Neuronal stem cell (in vitro differentiated cells): ENCODE data around the gene DTX1.

Experiments used
- DNase-seq: peaks from one replicate; pipeline ENCODE4 v3.0.0-alpha.2; 2013; ENCODE audit warnings: low spot score
- H2AFZ ChIP-seq: one replicate; pipeline ENCODE4 v1.6.1; 2013; ENCODE audit warnings: mild to moderate bottlenecking, low read length, inconsistent platforms
- H2AK5ac ChIP-seq: 2 replicates; pipeline ENCODE4 v1.6.1; 2013; ENCODE audit warnings: low read depth, mild to moderate bottlenecking, inconsistent platforms, low read length, moderate library complexity, mixed read lengths
- H2BK120ac ChIP-seq: 2 replicates; pipeline ENCODE4 v1.6.1; 2013; ENCODE audit warnings: low read depth, mild to moderate bottlenecking, inconsistent platforms, low read length, moderate library complexity, mixed read lengths
- H2BK12ac ChIP-seq: one replicate; pipeline ENCODE4 v1.6.1; 2013; ENCODE audit warnings: low read length, inconsistent platforms
- H2BK15ac ChIP-seq: 2 replicates; pipeline ENCODE4 v1.6.1; 2013; ENCODE audit warnings: mild to moderate bottlenecking, low read length, inconsistent platforms, mixed read lengths
- H2BK5ac ChIP-seq: one replicate; pipeline ENCODE4 v1.6.1; 2013; ENCODE audit warnings: inconsistent platforms, mild to moderate bottlenecking, low read length, moderate library complexity
- H3K14ac ChIP-seq: one replicate; pipeline ENCODE4 v1.6.1; 2013; ENCODE audit warnings: low read length, inconsistent platforms
- H3K18ac ChIP-seq: 2 replicates; pipeline ENCODE4 v1.6.1; 2013; ENCODE audit warnings: low read length, inconsistent platforms
- H3K23ac ChIP-seq: 2 replicates; pipeline ENCODE4 v1.6.1; 2013; ENCODE audit warnings: low read depth, mild to moderate bottlenecking, mixed read lengths, low read length, inconsistent platforms; ENCODE audit not compliant: poor library complexity
- H3K27ac ChIP-seq: replicated peaks from 3 replicates; pipeline ENCODE4 v1.5.1; 2013; ENCODE audit warnings: low read length, inconsistent platforms
- H3K27me3 ChIP-seq, 3 experiments: 2 replicates each; pipeline ENCODE4 v1.6.1; 2013; ENCODE audit warnings: low read length in 3 of 3, mild to moderate bottlenecking in 2 of 3, inconsistent platforms in 1 of 3, low read depth in 1 of 3, mixed read lengths in 1 of 3, moderate library complexity in 1 of 3; ENCODE audit not compliant: control insufficient read depth in 3 of 3, insufficient read depth in 3 of 3
- H3K36me3 ChIP-seq, 2 donors: replicated peaks in 1 of 2; 2 replicates each; pipeline ENCODE4 v1.6.1; 2013; ENCODE audit warnings: low read length in 2 of 2; ENCODE audit not compliant: control insufficient read depth in 2 of 2, insufficient read depth in 2 of 2
- H3K4ac ChIP-seq: 2 replicates; pipeline ENCODE4 v1.6.1; 2013; ENCODE audit warnings: inconsistent platforms, mild to moderate bottlenecking, low read length, moderate library complexity
- H3K4me1 ChIP-seq, 2 donors: 1 replicate in 1 of 2; 2 replicates in 1 of 2; pipeline ENCODE4 v1.6.1; 2013; ENCODE audit warnings: low read length in 2 of 2, low read depth in 1 of 2; ENCODE audit not compliant: control insufficient read depth in 2 of 2, insufficient read depth in 1 of 2
- H3K4me2 ChIP-seq: one replicate; pipeline ENCODE4 v1.6.1; 2013; ENCODE audit warnings: mild to moderate bottlenecking, low read length, inconsistent platforms; ENCODE audit not compliant: insufficient read depth, poor library complexity, severe bottlenecking
- H3K4me3 ChIP-seq, 2 donors: 2 replicates each; pipeline ENCODE4 v1.5.1; 2013; ENCODE audit warnings: low read length in 2 of 2, mild to moderate bottlenecking in 2 of 2, inconsistent platforms in 1 of 2, moderate library complexity in 1 of 2
- H3K79me1 ChIP-seq: one replicate; pipeline ENCODE4 v1.6.1; 2013; ENCODE audit warnings: low read depth, mild to moderate bottlenecking, inconsistent platforms, low read length, moderate library complexity
- H3K9ac ChIP-seq: one replicate; pipeline ENCODE4 v1.6.1; 2013; ENCODE audit warnings: mild to moderate bottlenecking, low read depth, low read length, inconsistent platforms; ENCODE audit not compliant: poor library complexity
- H3K9me3 ChIP-seq, 2 donors: replicated peaks in 1 of 2; 2 replicates each; pipeline versions ENCODE3 to v1.6.1; 2013; ENCODE audit warnings: low read length in 2 of 2, mild to moderate bottlenecking in 2 of 2, inconsistent platforms in 1 of 2, low read depth in 1 of 2, mixed read lengths in 1 of 2, moderate library complexity in 1 of 2; ENCODE audit not compliant: control insufficient read depth in 2 of 2, insufficient read depth in 1 of 2
- H4K8ac ChIP-seq: one replicate; pipeline ENCODE4 v1.6.1; 2013; ENCODE audit warnings: low read depth, mild to moderate bottlenecking, inconsistent platforms, low read length, moderate library complexity
- H4K91ac ChIP-seq: one replicate; pipeline ENCODE4 v1.6.1; 2013; ENCODE audit warnings: low read length, low read depth, mild to moderate bottlenecking, inconsistent platforms; ENCODE audit not compliant: poor library complexity
- WGBS, 2 donors: extraction: QIAGEN DNeasy Blood & Tissue Kit; methylation state at CpG; one replicate each; pipeline ENCODE4 v1.1.7; 2013; ENCODE audit warnings: missing lambda C conversion rate in 2 of 2, mixed read lengths in 1 of 2; ENCODE audit not compliant: insufficient read length in 2 of 2, insufficient replicate concordance in 1 of 2; ENCODE audit errors: extremely low coverage in 2 of 2; 5-methylcytosine and 5-hydroxymethylcytosine counted together

DTX1 gene

DNA sequence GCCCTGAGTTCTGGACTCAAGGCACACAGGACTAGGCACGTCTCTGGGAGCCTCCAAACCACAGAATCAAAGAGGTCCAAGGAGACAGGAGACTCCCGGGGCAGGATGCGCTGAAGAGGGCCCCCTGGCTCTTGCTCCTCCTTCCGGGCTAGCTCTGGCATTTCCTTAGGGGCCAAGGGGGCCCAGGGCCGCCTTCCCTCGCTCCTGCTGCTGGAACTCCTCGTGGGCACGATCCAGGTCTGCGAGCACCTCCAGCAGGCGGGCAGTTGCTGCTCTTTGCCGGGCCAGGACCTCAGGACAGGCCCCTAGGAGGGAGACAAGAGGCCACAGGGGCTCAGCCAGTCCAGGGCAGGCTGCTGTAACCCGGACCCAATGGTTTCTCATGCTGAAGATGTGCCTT, 43.2 kb downstream of the DTX1 start:
- Histone ChIP-seq H3K18ac (no peak overlapping the region), H3K9ac (no peak overlapping the region), H3K4me1 (peaks cover 8 to 11% of the 10 kb centered on the region in 2 donors), H3K4me2 (no peak overlapping the region), H4K91ac (no peak overlapping the region), H2BK15ac (no peak overlapping the region), H2AFZ (no peak overlapping the region), H3K23ac (no peak overlapping the region), H2BK12ac (no peak overlapping the region), H2BK5ac (no peak overlapping the region), H3K27ac (no peak overlapping the region), H4K8ac (no peak overlapping the region), H3K14ac (no peak overlapping the region), H2BK120ac (no peak overlapping the region), H2AK5ac (no peak overlapping the region), H3K4ac (no peak overlapping the region), H3K27me3 (peaks cover 0 to 12% (median 0%) of the 10 kb centered on the region in 3 experiments), H3K36me3 (no peaks in the 10 kb centered on the region), H3K79me1 (peaks cover under 1% of the 10 kb centered on the region), H3K4me3 (no peak overlapping the region), H3K9me3 (no peaks in the 10 kb centered on the region)
- no CpG with 5 or more reads among the region's 12 CpGs for WGBS, 2 donors
- DNase-seq, result no peak

DNA sequence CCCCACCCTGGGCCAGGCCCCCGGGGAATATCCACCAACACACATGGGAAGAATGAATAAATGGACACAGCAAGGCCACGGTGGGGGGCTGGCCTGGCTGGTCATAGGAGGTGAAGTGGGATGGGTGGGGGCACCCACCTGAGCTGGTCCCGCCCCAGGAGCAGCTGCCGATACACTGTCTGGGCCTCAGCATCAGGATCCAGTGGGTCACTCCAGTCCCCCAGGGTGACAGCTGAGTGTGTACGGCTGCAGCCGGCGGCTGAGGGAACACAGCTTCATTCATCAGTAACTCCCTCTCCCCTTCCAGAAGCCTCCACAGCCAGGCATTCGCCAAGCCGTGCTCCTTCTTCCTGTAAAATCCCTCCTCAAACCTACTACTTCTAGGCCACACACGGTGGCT, 45.2 kb downstream of the DTX1 start:
- Histone ChIP-seq H3K36me3 (no peaks in the 10 kb centered on the region), H2BK15ac (no peak overlapping the region), H3K23ac (no peak overlapping the region), H3K4me2 (no peak overlapping the region), H2AK5ac (no peak overlapping the region), H3K79me1 (no peaks in the 10 kb centered on the region), H3K9ac (no peak overlapping the region), H2BK5ac (no peak overlapping the region), H2BK120ac (no peak overlapping the region), H2BK12ac (no peak overlapping the region), H3K18ac (peak overlapping the region; percentile 33), H3K4me1 (peaks cover 8 to 13% of the 10 kb centered on the region in 2 donors), H4K91ac (no peak overlapping the region), H3K27ac (no peak overlapping the region), H3K9me3 (no peaks in the 10 kb centered on the region), H3K27me3 (peaks cover 0 to 23% (median 0%) of the 10 kb centered on the region in 3 experiments), H4K8ac (no peak overlapping the region), H3K4me3 (no peak overlapping the region), H2AFZ (no peak overlapping the region), H3K14ac (no peak overlapping the region), H3K4ac (no peak overlapping the region)
- DNase-seq, result no peak
- no CpG with 5 or more reads among the region's 10 CpGs for WGBS, 2 donors

DNA sequence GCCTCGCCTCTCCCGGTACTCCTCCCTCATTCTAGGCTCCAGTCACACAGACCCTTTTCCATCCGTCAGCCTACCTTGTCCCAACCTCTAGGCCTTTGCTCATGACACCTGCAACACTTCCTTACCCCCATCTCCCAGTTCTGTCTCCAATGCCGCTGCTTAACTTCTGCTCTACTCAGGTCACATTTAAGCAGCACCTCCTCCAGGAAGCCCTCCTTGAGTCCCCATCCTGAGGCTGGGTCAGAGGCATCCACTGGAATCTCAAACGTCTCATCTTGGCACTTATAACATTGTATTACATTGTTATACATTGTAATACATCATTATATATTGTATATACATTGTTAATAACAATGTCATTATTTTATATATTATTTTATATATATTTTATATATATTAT, 46.3 kb downstream of the DTX1 start:
- Histone ChIP-seq H3K4me3 (peak overlapping the region in 1 of 2 donors; percentile 54), H3K18ac (no peak overlapping the region), H4K8ac (no peak overlapping the region), H3K4me1 (peaks cover 4 to 9% of the 10 kb centered on the region in 2 donors), H2BK5ac (no peak overlapping the region), H3K36me3 (no peaks in the 10 kb centered on the region), H2BK12ac (no peak overlapping the region), H3K14ac (no peak overlapping the region), H2AFZ (no peak overlapping the region), H4K91ac (no peak overlapping the region), H3K79me1 (no peaks in the 10 kb centered on the region), H2BK15ac (no peak overlapping the region), H3K4ac (no peak overlapping the region), H2BK120ac (no peak overlapping the region), H3K9me3 (no peaks in the 10 kb centered on the region), H3K4me2 (no peak overlapping the region), H3K27me3 (peaks cover 0 to 23% (median 0%) of the 10 kb centered on the region in 3 experiments), H3K9ac (no peak overlapping the region), H3K23ac (no peak overlapping the region), H3K27ac (no peak overlapping the region), H2AK5ac (no peak overlapping the region)
- no peak for DNase-seq
- no CpG with 5 or more reads among the region's 5 CpGs for WGBS, 2 donors

DNA sequence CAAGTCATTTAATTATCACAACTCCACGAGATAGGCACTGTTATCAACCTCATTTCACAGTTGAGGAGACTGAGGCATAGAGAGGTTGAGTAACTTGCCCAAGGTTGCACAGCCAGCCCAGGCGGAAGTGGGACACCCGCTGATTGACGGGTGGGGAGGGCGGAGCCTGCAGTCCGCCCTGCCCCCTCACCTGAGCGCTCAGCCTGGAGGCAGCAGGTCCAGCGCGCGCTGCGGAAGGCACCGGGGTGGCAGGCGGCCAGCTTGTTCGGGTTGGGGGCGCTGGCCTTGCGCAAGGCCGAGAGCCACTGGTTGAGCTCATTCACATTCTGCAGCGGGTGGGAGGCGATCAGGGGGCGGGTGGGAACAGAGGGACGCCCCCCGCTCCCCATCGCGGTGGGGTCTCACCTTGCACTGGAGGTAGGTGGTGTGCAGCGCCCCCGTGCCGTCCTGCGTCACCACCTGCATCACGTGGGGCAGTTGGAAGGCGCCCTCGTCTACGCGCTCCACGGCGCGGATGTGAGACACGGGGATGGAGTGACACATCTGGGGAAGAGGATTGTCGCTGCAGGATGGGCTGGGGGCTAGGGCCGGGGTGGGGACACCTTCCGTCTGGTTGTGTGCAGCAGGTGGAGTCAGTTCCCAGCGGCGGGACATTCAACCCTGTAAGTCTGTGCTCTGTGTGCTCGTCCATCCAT, 47.4 kb downstream of the DTX1 start:
- Histone ChIP-seq H3K9ac (peak overlapping the region; percentile 7), H2AK5ac (no peak overlapping the region), H3K14ac (no peak overlapping the region), H3K27me3 (peaks cover 0 to 23% (median 0%) of the 10 kb centered on the region in 3 experiments), H3K23ac (peak overlapping the region; percentile 87), H4K8ac (no peak overlapping the region), H2BK5ac (no peak overlapping the region), H3K4me3 (peak overlapping the region in 1 of 2 donors; percentile 73), H3K4ac (no peak overlapping the region), H3K18ac (peak overlapping the region; percentile 87), H2AFZ (no peak overlapping the region), H4K91ac (peak overlapping the region; percentile 44), H3K36me3 (no peaks in the 10 kb centered on the region), H2BK12ac (no peak overlapping the region), H3K27ac (no peak overlapping the region), H2BK15ac (peak overlapping the region; percentile 12), H3K4me2 (peak overlapping the region; percentile 58), H2BK120ac (no peak overlapping the region), H3K9me3 (no peaks in the 10 kb centered on the region), H3K4me1 (peaks cover 0 to 3% of the 10 kb centered on the region in 2 donors), H3K79me1 (no peaks in the 10 kb centered on the region)
- WGBS, 2 donors, result no CpG with 5 or more reads among the region's 43 CpGs
- DNase-seq, result no peak
